ENCODE results near the gene EGFR. TPM values are rescaled to one million over a fixed set of nuclear protein-coding genes. Genes with fewer than 3 reads are reported as not detected.

Gene EGFR
- total RNA-seq, 4 donors from 2014 or later = 36.4 to 73.6 (median 38.7) TPM

- DNase-seq = no peak
- no peak overlapping the region for H3K4me3 ChIP-seq
- H3K9me3 ChIP-seq = no peaks in the 10 kb centered on the region
- TF ChIP-seq CTCF (IDR thresholded peaks at IDR 0.05) (no peak), POLR2A (IDR thresholded peaks at IDR 0.05) (no peak)
- peak overlapping the region; percentile 70 to 74 for H3K27ac ChIP-seq
- no peaks in the 10 kb centered on the region for H3K36me3 ChIP-seq
- intact Hi-C loops (cut with DNase I; ENCODE audit: low total_unique reads) = no loop called here
- peaks cover under 1 to 9% of the 10 kb centered on the region in 2 donors for H3K4me1 ChIP-seq
- H3K27me3 ChIP-seq = no peaks in the 10 kb centered on the region
Observed at GRCh38 chr7:55088620-55089019, 69.8 kb downstream of the EGFR start.

DNA sequence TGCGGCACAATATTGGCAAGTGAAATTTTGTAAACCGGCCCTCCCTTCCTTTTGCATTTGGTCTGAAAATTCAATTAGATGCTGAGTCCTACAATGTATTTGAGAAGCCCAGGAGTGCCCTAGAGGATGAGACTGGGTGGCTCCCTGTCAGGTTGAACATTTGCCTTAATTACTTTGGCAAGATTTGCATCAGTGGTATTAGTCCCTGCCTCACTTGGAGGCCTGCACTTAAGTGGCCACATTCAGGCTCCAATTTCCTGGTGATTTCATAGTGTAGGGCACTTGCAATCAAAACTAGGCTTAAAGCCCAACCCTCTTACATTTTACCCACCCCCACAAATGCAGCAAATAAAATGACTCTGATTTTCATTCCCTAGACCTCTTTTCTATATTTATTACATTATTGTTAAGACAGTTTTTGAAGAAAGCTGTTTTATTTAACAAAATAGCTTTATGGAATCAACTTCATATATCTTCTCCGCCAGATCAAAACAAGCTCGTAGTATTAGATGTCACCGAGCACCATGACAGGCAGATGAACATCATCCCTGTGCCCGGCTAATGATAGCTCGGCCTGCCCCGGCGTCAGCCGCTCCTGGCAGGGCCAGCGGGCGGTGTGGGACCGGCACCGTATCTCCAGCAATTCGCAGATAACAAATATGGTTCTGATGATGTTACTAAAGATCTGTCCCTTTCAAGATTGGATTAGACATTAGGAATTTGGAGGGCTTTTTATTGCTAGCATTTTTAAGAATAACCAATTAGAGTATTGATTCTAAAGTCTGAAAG is 73.6 kb downstream of the EGFR start:
- Histone ChIP-seq H3K4me3 (no peak overlapping the region), H3K4me1 (peaks cover 5 to 8% of the 10 kb centered on the region in 2 donors), H3K9me3 (no peaks in the 10 kb centered on the region), H3K36me3 (no peaks in the 10 kb centered on the region), H3K27me3 (no peaks in the 10 kb centered on the region), H3K27ac (peak overlapping the region in 1 of 2 donors; percentile 9)
- intact Hi-C loops (cut with DNase I; ENCODE audit: low total_unique reads) = no loop called here
- TF ChIP-seq POLR2A (IDR thresholded peaks at IDR 0.05) = no peak
- no peak for TF ChIP-seq CTCF (IDR thresholded peaks at IDR 0.05)
- no peak for DNase-seq

GRCh38 chr7:55092975-55093373 is 74.2 kb downstream of the EGFR start:
- no peak overlapping the region for H3K27ac ChIP-seq

GRCh38 chr7:55093674-55094073 is 74.9 kb downstream of the EGFR start:
- Histone ChIP-seq H3K4me3 (no peak overlapping the region), H3K27ac (peak overlapping the region in 1 of 2 donors; percentile 9), H3K4me1 (peaks cover 5 to 8% of the 10 kb centered on the region in 2 donors), H3K27me3 (no peaks in the 10 kb centered on the region), H3K9me3 (no peaks in the 10 kb centered on the region), H3K36me3 (no peaks in the 10 kb centered on the region)
- TF ChIP-seq CTCF (IDR thresholded peaks at IDR 0.05) = no peak
- no peak for TF ChIP-seq POLR2A (IDR thresholded peaks at IDR 0.05)
- no peak for DNase-seq
- intact Hi-C loops (cut with DNase I; ENCODE audit: low total_unique reads) = no loop called here

More at GRCh38 chr7:55092975-55093373, 74.2 kb downstream of the EGFR start:
- Histone ChIP-seq H3K9me3 (no peaks in the 10 kb centered on the region), H3K27me3 (no peaks in the 10 kb centered on the region), H3K4me1 (peaks cover 5 to 8% of the 10 kb centered on the region in 2 donors), H3K36me3 (no peaks in the 10 kb centered on the region), H3K4me3 (no peak overlapping the region)
- TF ChIP-seq POLR2A (IDR thresholded peaks at IDR 0.05) (no peak), CTCF (IDR thresholded peaks at IDR 0.05) (no peak)
- DNase-seq = no peak
- intact Hi-C loops (cut with DNase I; ENCODE audit: low total_unique reads) = no loop called here

DNA sequence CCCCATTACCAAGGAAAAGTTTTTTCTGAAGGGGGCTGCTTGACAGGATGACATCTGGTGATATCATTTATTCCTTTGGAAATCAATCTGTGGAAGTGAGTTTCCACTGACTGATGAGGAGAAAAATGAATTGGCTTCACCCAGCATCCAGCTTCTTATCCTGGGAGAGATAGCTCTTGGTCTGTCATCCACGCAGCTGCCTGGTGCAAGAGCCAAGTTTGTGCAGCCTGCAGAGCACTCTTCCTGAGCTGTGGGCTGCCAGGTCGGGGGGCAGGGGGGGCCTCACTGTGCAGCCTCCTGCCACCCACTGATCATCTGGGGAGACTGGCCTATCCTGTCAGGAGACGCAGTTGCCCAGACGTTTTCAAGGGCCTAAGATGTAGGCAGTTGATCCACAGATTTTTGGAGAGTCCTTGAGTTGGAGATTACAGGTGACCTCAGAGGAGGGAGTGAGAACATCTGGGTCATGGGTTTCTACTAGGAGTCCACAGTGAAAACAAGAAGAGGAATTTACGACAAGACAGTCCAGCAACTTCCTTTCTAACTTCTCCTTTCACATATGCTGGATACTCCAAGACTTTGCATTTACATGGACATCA is 75.4 kb downstream of the EGFR start:
- intact Hi-C loops (cut with DNase I; ENCODE audit: low total_unique reads) = no loop called here
- H3K9me3 ChIP-seq = no peaks in the 10 kb centered on the region
- no peaks in the 10 kb centered on the region for H3K36me3 ChIP-seq
- DNase-seq = no peak
- H3K4me1 ChIP-seq = peaks cover 5 to 8% of the 10 kb centered on the region in 2 donors
- H3K27me3 ChIP-seq = no peaks in the 10 kb centered on the region
- peak overlapping the region in 1 of 2 donors; percentile 9 for H3K27ac ChIP-seq
- TF ChIP-seq CTCF (IDR thresholded peaks at IDR 0.05) = no peak
- no peak for TF ChIP-seq POLR2A (IDR thresholded peaks at IDR 0.05)
- H3K4me3 ChIP-seq = no peak overlapping the region

All from uterus (tissue), 4 donors.